Coronary artery (tissue), 2 donors: ENCODE results near the gene TMEM95.

Experiments
- DNase-seq: peaks from one replicate; pipeline ENCODE4 v3.0.0-alpha.2; 2017; ENCODE audit warnings: low spot score
- H3K27ac ChIP-seq, 2 donors: fragments of 200-600 bp; sonication (generic); one replicate each; pipeline ENCODE4 v1.5.1; 2016 to 2019
- H3K4me3 ChIP-seq: fragments of 200-600 bp; sonication (generic); 2 replicates; pipeline ENCODE4 v1.5.1; 2016; ENCODE audit warnings: mild to moderate bottlenecking, moderate library complexity
- TF ChIP-seq, protein P1 (sequence below): fragments of 200-600 bp; sonication (generic); IDR thresholded peaks from one replicate; pipeline ENCODE4 v1.5.1; 2019; ENCODE audit warnings: antibody characterized with exemption

Gene TMEM95

GRCh38 chr17:7347630-7348477 lies 7.1 kb upstream of the TMEM95 start:
- TF ChIP-seq, protein P1, sequence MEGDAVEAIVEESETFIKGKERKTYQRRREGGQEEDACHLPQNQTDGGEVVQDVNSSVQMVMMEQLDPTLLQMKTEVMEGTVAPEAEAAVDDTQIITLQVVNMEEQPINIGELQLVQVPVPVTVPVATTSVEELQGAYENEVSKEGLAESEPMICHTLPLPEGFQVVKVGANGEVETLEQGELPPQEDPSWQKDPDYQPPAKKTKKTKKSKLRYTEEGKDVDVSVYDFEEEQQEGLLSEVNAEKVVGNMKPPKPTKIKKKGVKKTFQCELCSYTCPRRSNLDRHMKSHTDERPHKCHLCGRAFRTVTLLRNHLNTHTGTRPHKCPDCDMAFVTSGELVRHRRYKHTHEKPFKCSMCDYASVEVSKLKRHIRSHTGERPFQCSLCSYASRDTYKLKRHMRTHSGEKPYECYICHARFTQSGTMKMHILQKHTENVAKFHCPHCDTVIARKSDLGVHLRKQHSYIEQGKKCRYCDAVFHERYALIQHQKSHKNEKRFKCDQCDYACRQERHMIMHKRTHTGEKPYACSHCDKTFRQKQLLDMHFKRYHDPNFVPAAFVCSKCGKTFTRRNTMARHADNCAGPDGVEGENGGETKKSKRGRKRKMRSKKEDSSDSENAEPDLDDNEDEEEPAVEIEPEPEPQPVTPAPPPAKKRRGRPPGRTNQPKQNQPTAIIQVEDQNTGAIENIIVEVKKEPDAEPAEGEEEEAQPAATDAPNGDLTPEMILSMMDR = no peak
- peak; percentile 72 for DNase-seq
- no peak overlapping the region for H3K4me3 ChIP-seq
- H3K27ac ChIP-seq = no peak overlapping the region

GRCh38 chr17:7348478-7349242 lies 6.3 kb upstream of the TMEM95 start:
- TF ChIP-seq, protein P1 = no peak
- Histone ChIP-seq H3K4me3 (no peak overlapping the region), H3K27ac (no peak overlapping the region)
- DNase-seq = no peak

GRCh38 chr17:7351665-7352502 lies 3.1 kb upstream of the TMEM95 start, which contains the start of gene KCTD11:
KCTD11 (plus strand) TSS chr17:7352162.
- TF ChIP-seq, protein P1 = no peak
- Histone ChIP-seq H3K27ac (peak within 1 kb of the TSS; percentile 99), H3K4me3 (peak within 1 kb of the TSS; percentile 97)
- DNase-seq = peak; percentile 95

DNA sequence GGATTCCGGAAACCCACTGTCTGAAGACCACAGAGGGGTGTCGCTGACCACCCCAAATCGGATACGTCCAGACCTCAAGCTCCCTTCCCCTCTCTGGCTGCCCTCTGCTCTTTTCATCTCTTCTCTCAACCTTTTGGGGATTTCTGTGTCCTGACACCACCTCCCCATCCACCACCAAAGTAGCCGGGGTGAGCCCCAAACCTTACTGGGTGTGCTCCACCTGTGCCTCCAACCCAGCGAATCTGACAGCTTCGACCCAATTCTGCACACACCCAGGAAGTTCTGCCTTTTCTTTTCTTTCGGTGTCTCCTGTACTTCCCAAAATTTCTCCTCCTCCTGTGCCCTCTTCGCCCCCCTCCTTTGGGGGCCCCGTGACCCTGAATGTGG lies 2.5 kb upstream of the TMEM95 start:
- no peak for DNase-seq
- Histone ChIP-seq H3K4me3 (peak overlapping the region; percentile 97), H3K27ac (peak overlapping the region; percentile 99)
- TF ChIP-seq, protein P1 = peak; percentile 31

GRCh38 chr17:7352910-7353635 lies 1.9 kb upstream of the TMEM95 start:
- TF ChIP-seq, protein P1 = no peak
- no peak for DNase-seq
- H3K27ac ChIP-seq = peak overlapping the region in 1 of 2 donors; percentile 99
- H3K4me3 ChIP-seq = peak overlapping the region; percentile 97

DNA sequence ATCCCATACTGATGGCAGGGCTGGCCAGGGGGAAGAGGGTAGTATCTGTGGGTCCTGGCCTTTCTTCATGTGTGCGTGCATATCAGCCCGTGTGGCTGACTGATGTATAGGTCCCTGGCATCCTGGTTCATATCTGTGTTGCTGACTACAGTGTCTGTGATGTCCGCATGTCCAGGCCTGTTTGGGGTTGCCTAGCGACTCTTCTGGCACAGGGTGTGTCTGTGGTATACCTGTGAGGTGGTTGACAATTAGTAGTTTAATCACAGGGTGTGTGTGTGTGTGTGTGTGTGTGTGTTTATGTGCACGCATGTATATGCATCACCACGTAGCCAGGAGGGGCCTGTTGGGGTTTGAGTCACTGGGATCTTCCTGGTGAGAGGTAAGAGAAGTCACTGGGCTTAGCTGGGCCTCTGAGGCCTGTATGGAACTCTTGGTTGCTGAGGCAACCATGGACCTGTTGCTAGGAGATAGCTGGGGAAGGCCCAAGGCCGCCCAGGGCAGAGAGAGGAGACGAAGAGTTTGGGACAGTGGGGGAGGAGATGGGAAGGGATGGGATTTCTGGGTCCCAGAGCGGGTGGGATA lies 603 bp upstream of the TMEM95 start:
- TF ChIP-seq, protein P1 = no peak
- H3K4me3 ChIP-seq = peak overlapping the region; percentile 19
- DNase-seq = no peak
- peak overlapping the region in 1 of 2 donors; percentile 42 for H3K27ac ChIP-seq
